Kidney (tissue), 14 donors: ENCODE results near the gene CABP1. TPM values are rescaled to one million over a fixed set of nuclear protein-coding genes. Genes with fewer than 3 reads are reported as not detected.

Experiments used
- DNase-seq, 5 donors: peaks; one replicate each; pipeline ENCODE4 v3.0.0-alpha.2; 2013 to 2020
- FAIRE-seq: peaks from 2 replicates; lab custom pipeline; 2012; peaks lifted over from hg19 to GRCh38; lab: Jason Lieb, UNC
- H3K27ac ChIP-seq, 2 donors: one replicate each; pipeline ENCODE4 v1.7.0; 2013; ENCODE audit warnings: low read depth in 2 of 2, low read length in 2 of 2, inconsistent platforms in 1 of 2
- H3K27me3 ChIP-seq: one replicate; pipeline ENCODE4 v1.7.1; 2013; ENCODE audit warnings: low read length, inconsistent platforms; ENCODE audit not compliant: control insufficient read depth, insufficient read depth
- H3K36me3 ChIP-seq, 3 donors: one replicate each; pipeline versions ENCODE4 v1.7.0 to v1.7.1; 2013; ENCODE audit warnings: low read length in 3 of 3, control low read depth in 1 of 3, inconsistent platforms in 1 of 3; ENCODE audit not compliant: insufficient read depth in 3 of 3, control insufficient read depth in 2 of 3
- H3K4me1 ChIP-seq, 3 donors: one replicate each; pipeline versions ENCODE4 v1.7.0 to v1.7.1; 2013; ENCODE audit warnings: low read length in 3 of 3, inconsistent platforms in 1 of 3, low read depth in 1 of 3; ENCODE audit not compliant: control insufficient read depth in 2 of 3, insufficient read depth in 2 of 3
- H3K4me3 ChIP-seq, 3 donors: one replicate each; pipeline versions ENCODE4 v1.7.0 to v1.8.1; 2013; ENCODE audit warnings: low read length in 3 of 3, control low read depth in 1 of 3, inconsistent platforms in 1 of 3
- H3K9ac ChIP-seq, 3 donors: one replicate each; pipeline versions ENCODE4 v1.7.0 to v1.7.1; 2013; ENCODE audit warnings: low read length in 3 of 3, control low read depth in 1 of 3, inconsistent platforms in 1 of 3
- H3K9me3 ChIP-seq, 3 donors: one replicate each; pipeline versions ENCODE4 v1.7.0 to v1.7.1; 2013; ENCODE audit warnings: low read length in 3 of 3, control low read depth in 1 of 3, inconsistent platforms in 1 of 3; ENCODE audit not compliant: control insufficient read depth in 2 of 3, insufficient read depth in 1 of 3
- CTCF ChIP-seq: IDR thresholded peaks from 3 replicates; pipeline ENCODE4 v1.5.1; 2012; ENCODE audit warnings: mild to moderate bottlenecking, moderate library complexity, borderline replicate concordance; ENCODE audit not compliant: insufficient read depth; ENCODE audit errors: extremely low read depth
- intact Hi-C: fragments of 100-400 bp; cut with DNase I; formaldehyde crosslinking; loops from one replicate; pipeline ENCODE4 v1.11.1; 2022
- polyA plus RNA-seq: library from polyadenylated mRNA; stranded (reverse); fragments of 350-450 nt; fragmentation: Illumina TruSeq; extraction: RNeasy Lipid Tissue Mini Kit (QIAGEN cat#74804); gene quantifications from one replicate; pipeline ENCODE4 v1.2.3, GENCODE V29; 2014; ENCODE audit warnings: low read depth, low replicate concordance; ENCODE audit not compliant: insufficient read depth
- total RNA-seq: library from RNA; stranded (reverse); fragmentation: NEBNext Ultra II Directional; extraction: Animal tissue kit (Norgen Biotek cat#: 25700); gene quantifications from one replicate; pipeline ENCODE4 v1.2.1, GENCODE V29; 2021
- donor health status: control.
- donor health status: control.
- donor health status: control.
- donor health status: control.
- donor health status: control.
- donor health status: DM: yes; HTN: yes; CAD: no.
- donor health status: Normal renal cell carcinoma (clear cell type).

The CABP1 gene
- total and polyA plus RNA-seq, 2 donors from 2014 or later = 2.0 to 24.1 TPM

DNA sequence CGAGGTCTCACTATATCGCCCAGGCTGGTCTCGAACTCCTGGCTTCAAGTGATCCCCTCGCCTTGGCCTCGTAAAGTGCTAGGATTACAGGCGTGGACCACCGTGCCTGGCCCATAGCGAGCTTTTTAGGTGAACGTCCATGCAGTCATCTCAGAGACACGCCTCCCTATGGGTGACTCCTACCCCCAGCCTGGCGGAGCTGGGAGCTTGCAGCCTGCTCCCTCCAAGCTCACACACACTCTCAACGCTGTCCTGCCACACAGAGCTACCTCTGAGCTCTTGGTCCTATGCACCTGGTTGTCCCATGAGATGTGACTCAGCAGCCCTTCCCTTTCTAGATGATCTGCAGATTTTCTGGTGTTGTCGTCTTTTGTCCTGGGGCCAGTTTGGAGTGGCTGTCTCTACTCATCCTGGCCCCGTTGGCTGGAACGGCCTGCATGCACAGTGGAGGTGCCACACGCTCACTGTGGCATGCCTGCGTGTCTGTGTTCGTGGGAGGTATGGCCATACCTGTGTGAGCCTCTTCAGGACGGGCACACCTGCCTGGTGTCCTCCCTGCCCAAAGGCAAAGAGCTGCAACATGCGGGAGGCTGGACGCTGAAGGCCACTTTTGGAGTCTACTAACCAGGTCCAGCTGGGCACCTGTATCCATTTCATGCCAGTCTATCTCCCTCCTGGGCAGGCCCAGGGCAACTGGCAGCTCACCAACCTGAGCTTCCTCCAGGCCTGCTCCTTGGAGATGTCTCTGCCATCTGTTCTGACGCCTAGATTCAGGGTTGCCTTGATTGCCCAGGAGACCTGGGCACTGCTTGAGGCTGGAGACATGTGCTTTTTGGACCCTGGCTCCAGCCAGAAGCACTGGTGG is 18.1 kb downstream of the CABP1 start:
- no peak for TF ChIP-seq CTCF
- Histone ChIP-seq H3K27me3 (no peaks in the 10 kb centered on the region), H3K4me3 (no peak overlapping the region), H3K4me1 (no peaks in the 10 kb centered on the region), H3K9me3 (no peaks in the 10 kb centered on the region), H3K36me3 (no peaks in the 10 kb centered on the region), H3K9ac (no peak overlapping the region), H3K27ac (no peak overlapping the region)
- FAIRE-seq (no peak), DNase-seq (peak in 1 of 5 donors; percentile 54)
- intact Hi-C loops = no loop called here

- FAIRE-seq (no peak), DNase-seq (peak in 1 of 5 donors; percentile 30)
- no peaks in the 10 kb centered on the region for H3K27me3 ChIP-seq
- no peaks in the 10 kb centered on the region for H3K4me1 ChIP-seq
- H3K9me3 ChIP-seq = no peaks in the 10 kb centered on the region
- no peak for TF ChIP-seq CTCF
- intact Hi-C loops = no loop called here
- no peak overlapping the region for H3K27ac ChIP-seq
- H3K4me3 ChIP-seq = no peak overlapping the region
- H3K9ac ChIP-seq = no peak overlapping the region
- H3K36me3 ChIP-seq = no peaks in the 10 kb centered on the region
These were observed 18.7 kb downstream of the CABP1 start for GRCh38 chr12:120659151-120659525.

DNA sequence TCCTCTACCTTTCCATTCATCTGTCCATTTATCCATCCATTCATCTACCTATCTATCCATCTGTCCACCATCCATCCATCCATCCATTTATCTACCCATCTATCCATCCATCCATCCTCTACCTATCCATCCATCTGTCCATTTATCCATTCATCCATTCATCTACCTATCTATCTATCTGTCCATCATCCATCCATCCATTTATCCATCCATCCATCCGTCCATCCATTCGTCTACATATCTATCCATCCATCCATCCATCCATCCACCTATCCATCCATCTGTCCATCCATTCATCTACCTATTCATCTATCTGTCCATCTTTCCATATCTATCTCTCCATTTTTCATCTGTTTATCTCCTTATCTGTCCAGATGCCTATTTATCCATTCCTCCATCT is 21.0 kb downstream of the CABP1 start:
- Histone ChIP-seq H3K9me3 (no peaks in the 10 kb centered on the region), H3K27me3 (no peaks in the 10 kb centered on the region), H3K9ac (no peak overlapping the region), H3K36me3 (no peaks in the 10 kb centered on the region), H3K4me3 (no peak overlapping the region), H3K27ac (no peak overlapping the region), H3K4me1 (no peaks in the 10 kb centered on the region)
- DNase-seq (no peak), FAIRE-seq (no peak)
- intact Hi-C loops = no loop called here
- TF ChIP-seq CTCF = no peak
